Activated T-helper 17 cell treated with anti-CD3 and anti-CD28 coated beads, Interleukin-2, amount 50 U/mL, for 72 hours (primary cell): ENCODE results near the gene SPNS2. TPM values are rescaled to one million over a fixed set of nuclear protein-coding genes. Genes with fewer than 3 reads are reported as not detected.

Source experiments
- ATAC-seq: fragments of 150-1000 bp; cut with Tn5 transposase; replicated peaks from 2 replicates; pipeline ENCODE4 v1.10.0; 2021; ENCODE audit warnings: mild to moderate bottlenecking, moderate library complexity
- H3K27ac Mint-ChIP-seq: one replicate; pipeline ENCODE4 v1.8.0; 2022; ENCODE audit warnings: mixed read lengths
- H3K27me3 Mint-ChIP-seq: one replicate; pipeline ENCODE4 v1.8.0; 2022; ENCODE audit warnings: mixed read lengths
- H3K36me3 Mint-ChIP-seq: one replicate; pipeline ENCODE4 v1.8.0; 2022; ENCODE audit warnings: low read depth, mild to moderate bottlenecking, mixed read lengths
- H3K4me1 Mint-ChIP-seq: one replicate; pipeline ENCODE4 v1.8.0; 2022; ENCODE audit warnings: mixed read lengths
- H3K4me3 Mint-ChIP-seq: one replicate; pipeline ENCODE4 v1.8.0; 2022; ENCODE audit warnings: mild to moderate bottlenecking, mixed read lengths
- H3K9me3 Mint-ChIP-seq: one replicate; pipeline ENCODE4 v1.8.0; 2022; ENCODE audit warnings: mixed read lengths
- total RNA-seq, 2 donors: library from RNA; stranded (reverse); gene quantifications; one replicate each; pipeline ENCODE4 v1.2.3, GENCODE V29; 2022

SPNS2 gene
- total RNA-seq, 2 donors from 2014 or later: 0.45 TPM; not detected in 1

DNA sequence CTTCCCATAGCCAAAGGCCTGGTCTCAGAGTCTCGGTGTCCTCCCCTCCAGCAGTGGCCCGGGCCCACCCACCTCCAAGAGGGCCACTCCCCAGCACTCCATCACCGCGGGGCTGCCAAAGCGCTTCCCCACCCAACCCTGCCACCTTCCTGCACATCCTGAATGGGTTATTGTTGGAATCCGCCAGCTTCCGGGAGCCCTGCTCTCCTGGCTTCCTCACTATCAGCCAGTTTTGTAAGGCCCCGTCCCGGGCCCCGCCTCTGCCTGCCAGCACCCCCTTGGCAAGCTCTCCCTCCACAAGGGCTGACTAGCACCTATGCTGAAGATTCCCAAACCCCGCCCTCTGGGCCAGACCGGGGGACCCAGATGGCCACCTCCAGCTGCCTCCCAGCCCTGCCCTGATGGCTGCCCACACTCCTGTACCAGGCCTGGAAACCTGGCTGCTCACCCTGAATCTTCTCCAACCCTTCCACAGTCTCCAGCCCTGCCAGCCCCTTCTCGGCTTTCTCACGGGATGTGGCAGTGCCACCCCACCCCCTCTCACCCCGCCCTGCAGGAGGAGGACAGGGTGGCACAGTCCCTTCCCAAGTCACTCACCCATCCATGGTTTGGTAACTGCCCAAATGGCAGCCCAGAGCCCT lies 42.1 kb downstream of the SPNS2 start:
- H3K27ac Mint-ChIP-seq: no peak overlapping the region
- H3K4me3 Mint-ChIP-seq: no peak overlapping the region
- H3K4me1 Mint-ChIP-seq: no peaks in the 10 kb centered on the region
- peaks cover 55% of the 10 kb centered on the region for H3K36me3 Mint-ChIP-seq
- H3K27me3 Mint-ChIP-seq: no peaks in the 10 kb centered on the region
- no peaks in the 10 kb centered on the region for H3K9me3 Mint-ChIP-seq
- no peak for ATAC-seq

DNA sequence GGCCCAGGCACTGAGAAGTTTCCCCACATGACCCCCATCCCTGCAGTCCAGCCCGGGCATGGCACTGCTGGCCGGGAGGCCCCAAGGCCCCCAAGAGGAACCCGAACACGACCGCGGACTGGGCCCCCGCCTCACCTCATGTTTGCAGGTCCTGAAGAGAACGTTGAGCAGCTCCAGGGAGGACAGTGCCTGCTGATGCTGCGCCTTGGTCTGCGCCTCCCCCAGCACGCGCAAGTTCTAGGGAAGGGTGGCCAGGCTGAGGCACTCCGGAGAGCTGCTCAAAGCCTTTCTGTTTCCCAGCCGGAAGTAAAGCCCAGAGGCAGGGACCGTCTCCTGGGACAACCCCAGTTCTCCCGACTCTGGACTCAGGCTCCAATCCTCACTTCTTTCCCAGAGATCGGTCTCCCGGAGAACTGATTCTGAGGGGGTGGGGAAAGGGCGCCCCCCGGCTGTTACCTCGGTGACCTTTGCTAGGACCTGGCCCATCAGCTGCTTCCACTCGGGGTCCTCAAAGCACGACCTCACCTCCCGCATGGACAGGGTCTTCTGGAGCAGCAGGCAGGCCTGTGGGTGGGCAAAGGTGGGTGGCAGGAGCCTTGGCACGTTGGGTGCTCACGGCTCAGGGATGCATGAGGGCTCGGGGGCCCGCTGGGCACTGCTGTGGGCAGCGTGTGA lies 42.8 kb downstream of the SPNS2 start:
- peaks cover 61% of the 10 kb centered on the region for H3K36me3 Mint-ChIP-seq
- H3K4me1 Mint-ChIP-seq: no peaks in the 10 kb centered on the region
- H3K4me3 Mint-ChIP-seq: no peak overlapping the region
- no peak overlapping the region for H3K27ac Mint-ChIP-seq
- ATAC-seq: no peak
- no peaks in the 10 kb centered on the region for H3K9me3 Mint-ChIP-seq
- no peaks in the 10 kb centered on the region for H3K27me3 Mint-ChIP-seq

DNA sequence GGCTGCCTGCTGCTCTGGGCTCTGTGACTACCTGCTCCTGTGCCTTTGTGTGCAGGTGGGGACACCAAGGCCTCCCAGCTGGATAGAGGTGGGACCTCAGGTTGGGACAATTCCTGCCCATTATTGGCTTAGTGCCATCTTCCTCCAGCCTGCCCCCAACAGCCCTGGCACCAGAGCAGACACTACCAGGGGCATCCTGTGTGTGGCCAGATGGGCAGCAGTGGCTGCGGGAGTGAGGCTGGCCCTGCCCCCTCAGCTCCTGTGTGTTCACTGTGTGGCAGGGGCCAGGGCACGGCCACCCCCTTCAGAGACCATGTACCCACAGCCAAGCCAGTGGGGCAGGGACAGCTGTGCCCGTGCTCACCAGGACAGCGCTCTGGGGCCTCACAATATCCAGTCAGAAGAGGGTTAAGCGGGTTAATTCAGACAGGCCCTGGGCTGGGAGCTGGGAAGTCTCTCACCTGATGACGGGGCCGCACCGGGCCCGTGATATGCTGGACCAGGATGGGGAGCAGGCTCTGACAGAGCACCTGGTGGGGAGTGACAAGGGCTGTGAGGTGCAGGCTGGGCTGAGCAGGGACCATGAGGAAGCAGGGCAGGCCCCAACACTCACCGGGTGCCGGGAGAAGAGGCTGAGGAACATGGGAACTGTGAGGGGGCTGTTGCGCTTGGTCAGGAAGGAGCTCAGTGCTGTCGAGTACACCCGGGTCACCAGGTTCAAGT lies 43.5 kb downstream of the SPNS2 start:
- Mint-ChIP-seq H3K4me1 (no peaks in the 10 kb centered on the region), H3K27ac (no peak overlapping the region), H3K27me3 (no peaks in the 10 kb centered on the region), H3K36me3 (peaks cover 68% of the 10 kb centered on the region), H3K4me3 (no peak overlapping the region), H3K9me3 (no peaks in the 10 kb centered on the region)
- no peak for ATAC-seq

DNA sequence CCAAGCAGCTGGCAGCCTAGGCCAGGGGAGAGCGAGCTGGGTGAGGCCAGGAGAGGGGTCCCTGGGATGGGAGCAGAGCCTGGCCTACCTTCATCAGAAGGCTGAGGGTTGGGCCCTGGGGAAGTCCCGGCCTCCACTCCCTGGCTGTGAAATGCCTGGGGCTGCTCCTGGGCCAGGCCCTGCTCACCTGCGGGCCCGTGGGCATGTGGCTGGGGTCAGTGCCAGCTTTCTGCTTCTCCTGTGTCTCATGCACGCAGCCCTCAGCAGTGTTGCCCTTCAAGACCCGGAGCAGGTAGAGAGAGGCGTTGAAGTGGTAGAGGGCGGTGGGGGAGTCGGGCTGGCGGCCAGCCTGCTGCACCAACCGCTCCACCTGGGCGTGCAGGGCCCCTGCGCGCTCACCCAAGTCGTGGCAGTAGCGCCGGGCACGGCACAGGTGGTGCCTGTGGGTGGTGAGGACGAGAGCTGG lies 44.1 kb downstream of the SPNS2 start:
- no peaks in the 10 kb centered on the region for H3K27me3 Mint-ChIP-seq
- H3K9me3 Mint-ChIP-seq: no peaks in the 10 kb centered on the region
- H3K27ac Mint-ChIP-seq: no peak overlapping the region
- peaks cover 71% of the 10 kb centered on the region for H3K36me3 Mint-ChIP-seq
- ATAC-seq: no peak
- H3K4me3 Mint-ChIP-seq: no peak overlapping the region
- H3K4me1 Mint-ChIP-seq: no peaks in the 10 kb centered on the region

DNA sequence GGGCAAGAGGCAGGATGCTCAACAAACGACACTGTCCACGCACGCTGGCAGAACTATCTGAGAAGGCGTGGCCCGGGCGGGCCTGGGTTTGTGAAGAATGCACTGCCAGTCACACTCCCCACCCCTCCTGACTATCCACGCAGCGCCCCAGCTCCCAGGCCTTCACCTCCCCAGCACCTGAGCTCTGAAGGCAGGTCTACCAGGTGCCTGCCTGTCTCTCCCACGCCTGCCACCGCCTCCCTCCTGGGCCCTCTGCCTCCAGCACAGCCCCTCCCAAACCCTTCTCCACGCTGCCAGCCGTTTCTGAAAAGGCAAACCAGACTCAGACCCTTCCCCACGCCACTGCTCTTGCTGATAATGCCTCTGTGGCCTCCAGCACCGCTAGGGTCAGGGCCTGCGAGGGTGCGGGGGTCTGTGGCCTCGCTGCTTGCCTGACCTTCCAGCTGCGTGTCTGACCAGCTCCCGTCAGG lies 44.9 kb downstream of the SPNS2 start:
- Mint-ChIP-seq H3K27ac (no peak overlapping the region), H3K4me1 (no peaks in the 10 kb centered on the region), H3K27me3 (no peaks in the 10 kb centered on the region), H3K9me3 (no peaks in the 10 kb centered on the region), H3K4me3 (no peak overlapping the region), H3K36me3 (peaks cover 71% of the 10 kb centered on the region)
- ATAC-seq: no peak

DNA sequence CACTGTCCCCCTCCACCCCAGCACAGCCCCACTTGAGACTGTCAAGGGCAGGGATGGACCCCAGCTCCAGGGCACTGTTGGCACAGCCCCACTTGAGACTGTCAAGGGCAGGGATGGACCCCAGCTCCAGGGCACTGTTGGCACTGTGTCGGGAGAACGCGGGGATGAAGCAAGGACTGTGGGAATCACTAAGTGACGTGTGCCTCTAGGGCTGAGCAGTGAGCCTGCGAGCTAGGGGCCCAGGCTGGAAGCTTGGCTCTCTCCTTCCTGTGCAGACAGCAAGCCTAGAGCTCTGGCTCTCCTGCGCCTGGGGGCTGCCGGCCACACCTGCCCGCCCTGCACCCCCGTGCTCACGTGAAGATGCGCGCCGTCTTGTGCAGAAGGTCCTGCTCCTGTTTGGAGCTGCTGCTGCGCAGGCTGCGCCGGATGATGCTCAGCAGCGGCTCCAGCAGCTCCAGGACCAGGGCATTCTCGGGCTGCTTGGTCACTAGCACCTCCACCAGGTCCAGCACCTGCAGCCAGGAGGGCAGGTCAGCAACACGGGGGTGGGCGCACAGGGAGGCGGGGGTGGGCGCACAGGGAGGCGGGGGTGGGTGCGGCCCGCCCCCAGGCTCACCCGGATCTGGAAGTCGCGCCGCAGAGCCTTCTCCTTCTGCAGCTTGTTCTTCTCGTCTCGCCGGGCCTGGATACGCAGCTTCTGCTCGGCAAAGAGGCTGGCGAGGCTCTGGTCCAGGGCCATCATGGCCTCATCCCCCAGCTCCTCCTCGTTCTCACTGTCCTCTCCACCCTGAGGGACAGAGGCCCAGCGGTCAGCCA lies 45.7 kb downstream of the SPNS2 start:
- H3K9me3 Mint-ChIP-seq: no peaks in the 10 kb centered on the region
- no peak overlapping the region for H3K4me3 Mint-ChIP-seq
- H3K27ac Mint-ChIP-seq: no peak overlapping the region
- H3K4me1 Mint-ChIP-seq: no peaks in the 10 kb centered on the region
- no peaks in the 10 kb centered on the region for H3K27me3 Mint-ChIP-seq
- peaks cover 74% of the 10 kb centered on the region for H3K36me3 Mint-ChIP-seq
- ATAC-seq: no peak

DNA sequence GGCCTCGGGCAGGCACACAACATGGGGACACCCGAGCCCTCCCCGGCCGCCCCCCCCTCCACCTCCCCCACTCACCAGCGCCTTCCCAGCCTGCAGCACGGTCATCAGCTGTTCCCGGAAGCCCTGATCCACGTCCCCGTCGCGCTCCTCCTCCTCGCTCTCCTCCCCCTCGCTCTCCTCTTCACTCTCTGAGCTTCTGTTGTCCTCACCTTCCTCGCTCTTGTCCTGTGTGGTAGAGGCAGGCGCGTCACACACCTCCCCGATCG lies 46.2 kb downstream of the SPNS2 start:
- Mint-ChIP-seq H3K9me3 (no peaks in the 10 kb centered on the region), H3K27ac (no peak overlapping the region), H3K36me3 (peaks cover 74% of the 10 kb centered on the region), H3K27me3 (no peaks in the 10 kb centered on the region), H3K4me3 (no peak overlapping the region), H3K4me1 (no peaks in the 10 kb centered on the region)
- ATAC-seq: no peak

DNA sequence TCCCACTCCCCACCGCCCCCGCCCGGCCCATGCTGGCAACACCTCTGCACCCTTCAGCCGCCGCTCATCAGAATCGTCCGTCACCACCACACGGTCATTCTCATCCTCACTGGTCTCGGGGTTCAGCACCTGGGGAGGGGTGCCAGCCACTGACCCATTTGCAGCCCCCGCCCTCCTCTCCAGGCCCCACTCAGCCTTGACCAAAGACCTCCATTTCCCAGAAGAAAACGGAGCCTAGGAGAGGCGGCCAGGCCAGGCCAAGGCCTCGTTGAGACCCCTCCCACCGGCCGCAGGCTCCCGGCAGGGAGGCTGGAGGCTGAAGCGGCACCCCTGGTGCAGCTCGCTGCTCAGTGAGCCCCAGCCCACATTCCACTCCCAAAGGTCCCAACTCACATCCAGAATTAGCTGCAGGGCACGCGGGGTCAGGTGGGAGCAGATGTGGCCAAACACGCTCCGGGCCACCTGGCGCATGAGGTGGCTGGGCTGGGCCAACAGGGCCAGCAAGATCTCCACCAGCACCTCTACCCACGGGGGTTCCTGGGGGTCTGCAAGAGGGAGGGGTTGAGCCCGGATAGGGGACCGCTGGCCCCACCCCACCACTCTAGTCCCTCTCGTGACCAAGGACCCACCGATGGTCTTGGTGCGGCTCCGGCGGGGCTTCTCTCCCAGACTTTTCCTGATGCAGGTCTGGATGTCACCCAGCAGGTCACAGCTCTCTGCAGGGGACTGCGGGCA lies 46.7 kb downstream of the SPNS2 start:
- no peaks in the 10 kb centered on the region for H3K9me3 Mint-ChIP-seq
- no peak for ATAC-seq
- no peaks in the 10 kb centered on the region for H3K27me3 Mint-ChIP-seq
- no peaks in the 10 kb centered on the region for H3K4me1 Mint-ChIP-seq
- no peak overlapping the region for H3K27ac Mint-ChIP-seq
- H3K4me3 Mint-ChIP-seq: no peak overlapping the region
- H3K36me3 Mint-ChIP-seq: peaks cover 74% of the 10 kb centered on the region

DNA sequence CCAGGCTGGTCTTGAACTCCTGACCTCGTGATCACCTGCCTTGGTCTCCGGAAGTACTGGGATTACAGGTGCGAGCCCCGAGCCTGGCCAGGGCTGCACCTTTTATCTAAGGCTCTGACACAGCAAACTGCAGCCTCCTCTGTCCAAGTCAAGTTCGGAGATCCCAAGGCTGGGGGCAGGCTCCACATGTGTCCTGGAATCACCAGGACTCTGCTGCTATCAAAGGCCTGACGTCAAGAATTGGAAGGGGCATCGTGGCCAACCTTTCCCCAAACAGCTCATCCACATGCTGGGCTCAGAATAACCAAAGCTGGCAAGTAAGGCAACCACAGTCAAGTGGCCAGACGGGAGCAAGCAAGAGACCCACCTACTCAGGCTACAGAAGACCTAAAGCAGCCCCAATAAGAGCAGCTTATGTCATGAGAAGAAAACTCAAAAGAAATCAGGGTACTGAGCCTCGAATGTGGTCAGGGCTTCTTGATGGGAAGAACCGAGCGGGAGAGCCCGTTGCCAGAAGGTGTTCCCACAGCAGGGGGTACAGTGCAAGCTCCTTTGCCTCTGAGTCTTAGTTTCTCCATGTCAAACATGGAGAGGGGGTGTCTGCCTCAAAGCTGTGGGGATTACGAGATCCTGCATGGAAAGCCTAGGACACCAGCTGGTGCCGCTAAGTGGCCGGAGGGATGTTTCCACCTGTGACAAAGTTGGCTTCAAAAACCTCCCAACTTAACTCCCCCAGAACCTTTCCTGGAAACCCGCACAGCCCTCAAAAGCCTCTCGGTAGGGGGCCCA lies 48.6 kb downstream of the SPNS2 start:
- Mint-ChIP-seq H3K36me3 (peaks cover 75% of the 10 kb centered on the region), H3K4me1 (no peaks in the 10 kb centered on the region), H3K27ac (no peak overlapping the region), H3K4me3 (no peak overlapping the region), H3K27me3 (no peaks in the 10 kb centered on the region), H3K9me3 (no peaks in the 10 kb centered on the region)
- no peak for ATAC-seq

DNA sequence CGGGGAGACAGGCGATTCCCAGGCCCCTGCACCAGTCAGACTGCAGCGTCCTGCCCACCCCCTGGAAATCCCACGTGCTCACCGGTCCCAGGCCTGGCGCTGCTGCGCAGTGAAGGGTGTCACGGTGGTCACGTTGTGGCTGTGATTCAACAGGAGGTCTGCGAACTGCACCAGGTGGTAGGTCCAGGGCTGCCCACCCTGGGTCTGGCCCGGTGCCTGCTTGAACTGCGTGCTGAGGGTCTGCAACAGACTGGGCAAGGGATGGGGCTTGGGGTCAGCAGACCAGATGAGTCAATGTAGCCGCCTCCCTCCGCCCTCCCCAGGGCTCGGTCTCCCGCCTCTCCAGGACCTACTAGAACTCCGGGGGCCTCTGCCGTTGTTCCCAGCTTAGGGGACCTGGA lies 49.4 kb downstream of the SPNS2 start:
- Mint-ChIP-seq H3K27me3 (no peaks in the 10 kb centered on the region), H3K4me3 (no peak overlapping the region), H3K9me3 (no peaks in the 10 kb centered on the region), H3K36me3 (peaks cover 75% of the 10 kb centered on the region), H3K27ac (no peak overlapping the region), H3K4me1 (no peaks in the 10 kb centered on the region)
- no peak for ATAC-seq

DNA sequence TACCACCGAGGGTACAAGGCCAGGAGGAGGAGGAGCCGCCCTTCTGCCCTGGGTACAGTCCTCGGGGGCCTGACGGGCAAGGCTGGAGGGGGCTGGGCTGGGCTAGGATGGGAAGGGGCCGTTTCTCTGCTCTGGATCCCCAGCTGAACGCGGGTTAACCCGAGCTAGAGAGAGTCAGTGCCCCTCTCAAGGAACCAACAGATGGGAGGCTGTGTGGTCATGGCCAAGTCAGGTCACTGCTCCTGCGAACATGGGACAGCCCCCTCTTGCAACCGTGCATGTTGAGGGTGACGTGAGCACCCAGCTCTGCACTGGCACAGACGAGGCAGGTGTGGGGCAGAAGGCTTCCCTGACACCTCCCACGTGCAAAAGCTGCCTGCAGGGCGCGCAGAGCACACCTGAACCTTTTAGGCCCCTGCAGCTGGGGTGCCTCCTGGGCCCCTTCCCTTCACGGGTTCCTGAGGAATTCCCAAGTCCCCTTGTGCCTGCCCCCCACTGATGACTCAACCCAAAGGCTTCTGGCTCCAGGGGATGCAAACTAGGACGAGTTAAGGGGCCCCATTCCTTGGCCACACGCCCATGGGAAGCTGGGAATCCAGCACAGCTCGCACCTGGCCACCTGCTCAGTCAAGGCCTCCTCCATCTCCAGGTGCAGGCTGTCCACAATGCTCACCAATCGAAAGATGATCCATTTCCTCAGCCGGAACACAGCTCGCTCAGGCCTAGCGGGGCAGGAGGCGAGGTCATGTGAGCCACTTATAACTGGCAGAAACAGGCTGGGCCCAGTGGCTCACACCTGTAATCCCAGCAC lies 50.2 kb downstream of the SPNS2 start:
- no peak for ATAC-seq
- no peak overlapping the region for H3K4me3 Mint-ChIP-seq
- H3K36me3 Mint-ChIP-seq: peaks cover 76% of the 10 kb centered on the region
- no peak overlapping the region for H3K27ac Mint-ChIP-seq
- H3K9me3 Mint-ChIP-seq: no peaks in the 10 kb centered on the region
- H3K27me3 Mint-ChIP-seq: no peaks in the 10 kb centered on the region
- peaks cover 3% of the 10 kb centered on the region for H3K4me1 Mint-ChIP-seq

DNA sequence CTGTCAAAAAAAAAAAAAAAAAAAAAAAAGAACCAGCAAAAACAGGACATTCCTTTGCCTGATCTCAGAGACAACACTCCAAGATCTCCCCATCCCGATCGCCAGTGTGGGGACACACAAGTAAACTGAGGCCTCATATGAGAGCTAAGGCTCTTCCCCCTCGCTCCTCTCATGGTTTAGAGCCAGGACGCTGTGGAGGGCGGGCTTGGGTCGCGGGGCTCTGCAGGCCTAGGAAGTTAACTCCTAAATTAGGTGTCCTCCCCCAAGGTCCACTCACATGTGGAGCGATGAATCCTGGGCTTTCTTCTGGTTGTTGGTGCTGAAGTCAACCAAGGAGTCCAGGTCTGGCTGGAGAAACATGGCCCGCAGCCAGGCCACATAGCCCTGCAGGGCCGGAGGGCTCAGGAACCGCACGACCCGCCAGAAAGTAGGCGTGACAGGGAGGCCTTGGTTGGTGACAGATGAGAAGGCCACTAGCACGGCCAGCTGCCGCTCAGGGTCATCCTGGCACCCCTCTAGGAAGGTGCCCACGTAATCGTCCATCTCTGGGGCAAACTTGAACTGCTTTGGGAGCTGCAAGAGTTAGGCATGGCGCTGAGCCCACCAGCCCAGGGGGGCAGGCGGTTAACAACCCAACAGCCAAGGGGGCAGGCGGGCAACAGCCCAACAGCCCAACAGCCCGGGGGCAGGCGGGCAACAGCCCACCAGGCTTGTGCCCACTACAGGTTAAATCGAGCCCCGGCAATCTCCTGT lies 51.3 kb downstream of the SPNS2 start:
- no peak overlapping the region for H3K27ac Mint-ChIP-seq
- no peak overlapping the region for H3K4me3 Mint-ChIP-seq
- H3K4me1 Mint-ChIP-seq: peaks cover 6% of the 10 kb centered on the region
- peaks cover 82% of the 10 kb centered on the region for H3K36me3 Mint-ChIP-seq
- no peaks in the 10 kb centered on the region for H3K9me3 Mint-ChIP-seq
- no peak for ATAC-seq
- H3K27me3 Mint-ChIP-seq: no peaks in the 10 kb centered on the region
